Fibroblast of mammary gland (primary cell): Measurements from ENCODE around the gene KCNQ5.

Experiments used
- DNase-seq: peaks from one replicate; pipeline ENCODE4 v3.0.0-alpha.2; 2010; ENCODE audit warnings: low read depth
- H3K4me3 ChIP-seq: 2 replicates; pipeline ENCODE4 v1.5.1; 2011; ENCODE audit warnings: low read depth, mild to moderate bottlenecking, low read length, moderate library complexity; ENCODE audit not compliant: control insufficient read depth
- TF ChIP-seq, protein P1 (sequence below): conservative IDR thresholded peaks from 2 replicates; pipeline ENCODE4 v1.5.1; 2011; ENCODE audit warnings: low read depth, low read length, inconsistent platforms; ENCODE audit not compliant: control insufficient read depth, insufficient read depth

KCNQ5 gene

DNA sequence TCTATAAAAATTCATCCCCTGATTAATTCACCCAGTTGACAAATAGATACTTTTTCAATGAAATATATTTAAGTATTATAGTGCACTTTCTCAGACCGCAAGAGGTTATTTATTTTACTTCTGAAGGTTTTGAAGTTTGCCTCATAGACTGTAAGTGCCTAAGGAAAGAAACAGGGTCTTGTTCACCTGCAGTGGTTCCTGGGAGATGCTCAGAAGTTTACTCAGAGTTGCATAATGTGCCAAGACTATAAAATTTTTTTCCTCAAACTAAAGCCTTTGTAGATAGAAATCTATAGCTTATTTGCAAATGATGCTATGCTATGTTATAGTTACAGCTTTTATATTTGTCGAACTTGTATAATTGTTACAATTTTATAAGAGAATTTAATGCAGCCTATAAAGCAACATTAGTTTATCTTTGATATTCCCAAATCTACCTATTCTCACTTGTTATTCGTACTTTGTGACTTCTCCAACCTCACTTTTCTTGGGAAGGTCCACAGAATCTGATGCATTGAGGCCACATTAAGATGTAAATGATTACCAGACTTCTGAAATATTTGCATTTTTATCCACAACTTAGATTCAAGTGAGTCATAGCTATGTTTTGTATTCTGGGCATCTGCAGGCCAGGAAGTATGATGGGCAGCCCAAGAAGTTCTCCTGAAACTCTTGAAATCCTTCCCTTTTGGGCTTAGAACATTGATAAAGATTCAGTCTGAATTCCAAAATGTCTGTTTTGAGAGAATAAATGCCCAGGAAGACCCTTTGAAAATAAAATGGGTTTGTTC, 35.7 kb downstream of the KCNQ5 start:
- TF ChIP-seq, protein P1, sequence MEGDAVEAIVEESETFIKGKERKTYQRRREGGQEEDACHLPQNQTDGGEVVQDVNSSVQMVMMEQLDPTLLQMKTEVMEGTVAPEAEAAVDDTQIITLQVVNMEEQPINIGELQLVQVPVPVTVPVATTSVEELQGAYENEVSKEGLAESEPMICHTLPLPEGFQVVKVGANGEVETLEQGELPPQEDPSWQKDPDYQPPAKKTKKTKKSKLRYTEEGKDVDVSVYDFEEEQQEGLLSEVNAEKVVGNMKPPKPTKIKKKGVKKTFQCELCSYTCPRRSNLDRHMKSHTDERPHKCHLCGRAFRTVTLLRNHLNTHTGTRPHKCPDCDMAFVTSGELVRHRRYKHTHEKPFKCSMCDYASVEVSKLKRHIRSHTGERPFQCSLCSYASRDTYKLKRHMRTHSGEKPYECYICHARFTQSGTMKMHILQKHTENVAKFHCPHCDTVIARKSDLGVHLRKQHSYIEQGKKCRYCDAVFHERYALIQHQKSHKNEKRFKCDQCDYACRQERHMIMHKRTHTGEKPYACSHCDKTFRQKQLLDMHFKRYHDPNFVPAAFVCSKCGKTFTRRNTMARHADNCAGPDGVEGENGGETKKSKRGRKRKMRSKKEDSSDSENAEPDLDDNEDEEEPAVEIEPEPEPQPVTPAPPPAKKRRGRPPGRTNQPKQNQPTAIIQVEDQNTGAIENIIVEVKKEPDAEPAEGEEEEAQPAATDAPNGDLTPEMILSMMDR, result no peak
- no peak overlapping the region for H3K4me3 ChIP-seq
- peak; percentile 15 for DNase-seq

DNA sequence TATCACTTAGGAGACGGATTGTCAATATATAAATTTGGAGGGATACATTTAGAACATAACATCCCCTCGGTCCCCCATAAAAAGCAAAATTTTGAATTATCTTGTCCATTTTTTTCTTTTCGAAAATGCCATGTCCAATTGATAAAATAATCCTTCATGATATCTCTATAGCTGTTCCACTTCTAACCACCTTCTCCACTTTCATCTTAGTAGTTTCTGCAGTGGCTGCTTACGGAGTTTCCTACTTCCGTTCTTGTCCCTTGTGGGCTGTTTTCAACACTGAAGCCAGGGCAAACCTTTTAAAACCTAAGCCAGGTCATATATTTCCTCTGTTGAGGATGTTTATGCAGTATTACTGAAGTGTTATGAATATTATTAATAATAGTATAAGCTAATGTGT, 37.9 kb downstream of the KCNQ5 start:
- TF ChIP-seq, protein P1, result no peak
- no peak for DNase-seq
- H3K4me3 ChIP-seq, result no peak overlapping the region

DNA sequence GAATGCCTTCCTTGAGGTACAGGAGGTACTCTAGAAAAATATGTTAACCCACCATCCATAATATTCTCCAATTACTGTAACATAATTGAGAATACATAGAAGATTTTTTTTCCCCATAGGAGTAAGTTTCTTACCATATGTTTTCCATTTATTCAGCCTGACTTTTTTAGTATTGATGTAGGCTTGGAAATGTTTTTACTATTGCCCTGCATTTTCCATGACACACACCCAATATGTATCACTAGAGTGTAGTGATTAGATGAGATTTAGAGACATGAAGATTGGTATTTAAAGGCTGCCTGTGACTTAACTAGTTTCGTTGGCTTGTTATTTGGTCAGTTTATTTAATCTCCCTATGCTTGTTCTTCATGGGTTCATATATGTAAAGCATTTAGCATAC, 39.5 kb downstream of the KCNQ5 start:
- H3K4me3 ChIP-seq, result no peak overlapping the region
- TF ChIP-seq, protein P1, result no peak
- DNase-seq, result no peak

DNA sequence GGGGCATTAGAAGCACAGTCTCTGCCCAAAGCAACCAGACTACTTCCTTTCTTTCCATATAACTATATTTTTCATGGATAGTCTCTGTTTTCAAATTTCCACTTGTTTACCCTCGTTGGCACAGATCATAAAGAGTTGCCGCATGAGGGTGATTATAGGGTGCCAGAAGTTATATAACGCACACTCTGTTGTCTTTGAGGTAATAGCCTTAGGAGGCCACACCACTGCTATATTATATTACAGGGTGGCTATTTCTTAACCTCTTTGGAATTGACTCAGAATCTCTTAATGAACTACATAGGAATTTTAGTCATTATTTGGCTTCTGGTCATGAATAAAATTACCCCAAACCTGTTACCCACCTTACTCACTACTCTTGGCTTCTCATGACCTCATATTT, 43.7 kb downstream of the KCNQ5 start:
- H3K4me3 ChIP-seq, result no peak overlapping the region
- no peak for DNase-seq
- TF ChIP-seq, protein P1, result no peak

DNA sequence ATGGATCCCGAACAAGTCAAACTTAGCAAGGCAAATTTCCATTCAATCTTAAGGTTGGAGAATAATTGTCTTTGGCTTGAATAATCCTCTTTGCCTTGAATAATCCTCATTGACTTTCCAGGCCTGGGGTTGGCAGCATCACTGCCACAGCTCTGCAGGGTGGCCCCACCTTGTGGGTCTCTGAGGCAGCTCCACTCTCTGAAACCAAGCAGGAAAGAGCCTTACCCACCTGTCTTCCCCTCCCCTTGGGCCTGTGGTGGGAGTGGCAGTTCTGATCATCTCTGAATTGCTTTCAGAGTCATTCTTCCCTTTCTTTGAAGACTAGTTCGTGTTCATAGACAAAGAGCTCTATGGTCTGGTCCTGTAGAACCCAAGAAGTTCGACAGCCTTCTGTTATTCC, 47.5 kb downstream of the KCNQ5 start:
- no peak for DNase-seq
- TF ChIP-seq, protein P1, result no peak
- no peak overlapping the region for H3K4me3 ChIP-seq

DNA sequence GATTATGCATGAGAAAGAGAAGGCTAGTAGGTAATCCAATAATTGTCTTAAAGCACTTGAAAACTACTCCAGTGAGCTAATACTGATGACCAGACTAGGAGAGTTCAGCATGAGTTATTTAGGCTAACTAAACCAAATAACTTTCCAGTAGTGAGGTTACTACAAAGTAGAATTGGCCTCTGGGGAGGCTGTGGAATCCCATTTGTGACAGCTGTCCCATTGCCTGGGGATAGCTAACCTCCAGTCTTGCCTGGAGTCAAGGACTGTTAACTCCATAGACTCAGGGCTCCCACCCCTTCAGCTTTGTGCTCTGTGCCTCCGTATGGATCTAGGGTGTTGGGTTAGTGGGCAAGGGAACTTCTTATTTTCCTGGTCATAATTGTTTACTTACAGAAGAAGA, 51.0 kb downstream of the KCNQ5 start:
- no peak overlapping the region for H3K4me3 ChIP-seq
- TF ChIP-seq, protein P1, result no peak

More for the DNA sequence above, 51.0 kb downstream of the KCNQ5 start:
- no peak for DNase-seq
